GM21723 (cell line): Measurements from ENCODE around the gene DMRTB1.

Experiments
- ATAC-seq: cut with Tn5 transposase; IDR thresholded peaks from one replicate; pipeline ENCODE4 v1.9.1; 2021; ENCODE audit warnings: mild to moderate bottlenecking, moderate library complexity; ENCODE audit not compliant: unreplicated experiment

The DMRTB1 gene

DNA sequence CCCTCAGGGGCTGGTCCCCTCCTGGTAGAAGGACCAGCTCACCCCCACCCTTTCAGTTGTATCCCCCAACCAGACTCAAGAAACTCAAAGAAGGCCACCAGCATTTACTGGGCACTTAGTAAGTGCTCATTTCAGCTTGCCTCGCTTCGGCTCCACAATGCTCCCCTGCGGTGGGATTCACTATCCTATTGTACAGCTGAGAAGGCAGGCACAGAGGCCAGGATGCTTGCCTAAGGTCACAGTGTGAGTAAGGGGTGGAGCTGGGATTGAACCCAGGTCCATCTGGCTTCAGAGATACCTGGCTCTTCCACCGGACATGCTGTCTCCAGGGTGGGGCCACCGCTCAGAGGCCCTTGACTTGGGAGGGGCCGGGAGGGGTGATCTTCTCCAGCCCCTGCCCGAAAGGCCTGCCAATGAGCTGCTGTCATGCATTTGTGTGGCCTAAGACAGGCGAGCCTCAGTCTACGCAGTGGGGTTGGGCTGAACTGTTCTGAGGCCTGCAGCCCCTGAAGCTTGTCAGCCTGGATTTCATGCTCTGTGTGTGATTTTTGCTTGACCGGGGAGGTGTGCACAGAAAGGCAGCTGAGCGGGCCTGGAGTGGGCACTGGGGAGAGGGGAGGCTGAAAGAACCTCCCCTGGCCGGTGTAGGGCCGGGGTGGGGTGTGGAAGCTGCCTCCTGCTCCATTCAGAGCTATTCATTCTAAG, 48.1 kb downstream of the DMRTB1 start:
- ATAC-seq, result no peak

DNA sequence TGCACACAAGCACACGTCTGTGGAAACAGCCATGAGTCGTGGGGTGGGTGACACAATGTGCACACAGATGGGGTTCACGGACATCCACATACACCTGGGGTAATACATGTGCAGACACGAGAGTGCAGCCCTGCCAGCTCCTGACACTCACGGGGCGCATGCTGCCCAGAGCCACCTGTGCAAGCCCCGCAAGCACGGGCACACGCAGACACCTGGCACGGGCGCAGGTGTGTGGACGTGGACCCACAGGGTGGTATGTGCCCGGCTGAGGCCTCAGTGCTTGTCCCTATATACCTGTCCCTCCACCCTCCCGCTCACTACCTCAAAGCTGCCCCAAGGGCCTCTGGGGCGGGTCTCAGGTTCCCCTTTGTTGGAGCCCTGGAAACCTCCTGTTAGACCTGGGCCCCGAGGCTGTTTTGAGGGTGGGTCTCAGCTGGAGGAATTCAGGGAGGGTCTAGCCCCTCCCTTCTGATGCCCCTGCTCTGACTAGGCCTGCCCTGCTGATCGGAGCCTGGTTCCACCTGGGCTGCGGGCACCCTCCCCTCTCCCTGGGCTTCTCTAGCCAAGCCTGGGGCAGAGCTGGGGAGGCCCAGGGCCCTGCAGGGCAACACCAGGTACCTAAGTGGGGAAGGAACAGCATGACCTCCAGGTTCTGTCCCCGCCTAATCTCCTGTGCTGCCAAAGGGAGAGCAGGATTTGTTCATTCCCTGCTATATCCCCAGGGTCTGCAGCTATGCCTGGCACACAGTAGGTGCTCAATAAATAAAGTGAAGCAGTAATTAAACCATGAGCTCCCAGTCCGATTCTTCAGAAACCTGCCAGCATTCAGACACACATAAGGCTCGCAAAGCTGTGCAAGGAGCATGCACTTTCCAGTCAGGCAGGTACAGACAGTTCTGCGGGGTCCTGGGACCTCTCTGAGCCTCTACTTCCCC, 49.1 kb downstream of the DMRTB1 start:
- no peak for ATAC-seq

- no peak for ATAC-seq
Observed at GRCh38 chr1:53508991-53509666, 49.9 kb downstream of the DMRTB1 start.

- no peak for ATAC-seq
Observed at GRCh38 chr1:53509775-53510174, 50.6 kb downstream of the DMRTB1 start.

DNA sequence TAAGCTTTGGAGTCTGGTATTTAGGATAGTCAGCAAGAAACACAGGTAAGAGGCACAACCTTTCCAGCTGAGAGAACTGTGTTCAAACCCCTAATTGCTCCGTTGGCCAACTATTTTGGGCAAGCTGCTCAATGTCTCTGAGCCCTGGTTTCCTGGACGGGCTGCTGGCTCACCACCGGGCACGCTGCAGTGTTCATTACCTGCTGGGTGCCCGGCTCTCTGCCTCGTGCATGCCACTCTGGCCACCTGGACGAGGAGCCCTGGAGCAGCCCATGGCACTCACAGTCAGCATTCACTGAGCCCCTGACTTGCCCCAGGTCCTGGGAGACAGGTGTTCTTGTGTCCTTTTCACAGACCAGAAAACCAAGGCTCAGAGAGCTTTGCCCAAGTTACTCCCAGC, 51.0 kb downstream of the DMRTB1 start:
- ATAC-seq, result no peak

DNA sequence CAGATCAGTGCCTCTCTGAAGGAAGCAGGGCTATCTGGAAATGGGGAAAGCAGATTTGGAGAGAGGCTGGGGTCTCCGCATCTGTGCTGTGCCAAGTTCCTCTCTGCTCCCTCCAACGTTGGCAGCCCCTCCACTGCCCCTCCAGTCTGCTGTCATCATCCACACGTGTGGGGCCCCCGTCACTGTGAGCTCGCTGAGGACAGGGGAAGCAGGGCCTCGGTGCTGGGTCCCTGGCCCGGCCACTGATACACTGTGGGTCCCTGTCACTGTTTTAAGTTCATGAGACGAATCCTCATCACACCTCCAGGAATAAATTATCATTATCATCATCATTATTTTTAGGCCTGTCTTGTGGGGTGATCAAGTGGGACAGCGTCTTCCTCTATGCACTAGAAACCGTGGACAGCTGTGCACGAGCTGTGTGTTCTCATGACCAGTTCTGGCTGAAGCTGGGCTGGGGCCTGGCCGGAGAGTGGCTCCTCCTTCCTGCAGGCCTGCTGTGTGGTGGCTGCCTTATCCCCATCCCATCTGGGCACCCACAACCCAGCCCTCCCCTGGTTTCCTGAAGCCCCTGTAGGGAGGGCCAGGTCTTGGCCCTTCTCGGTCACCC, 52.2 kb downstream of the DMRTB1 start:
- ATAC-seq, result no peak

DNA sequence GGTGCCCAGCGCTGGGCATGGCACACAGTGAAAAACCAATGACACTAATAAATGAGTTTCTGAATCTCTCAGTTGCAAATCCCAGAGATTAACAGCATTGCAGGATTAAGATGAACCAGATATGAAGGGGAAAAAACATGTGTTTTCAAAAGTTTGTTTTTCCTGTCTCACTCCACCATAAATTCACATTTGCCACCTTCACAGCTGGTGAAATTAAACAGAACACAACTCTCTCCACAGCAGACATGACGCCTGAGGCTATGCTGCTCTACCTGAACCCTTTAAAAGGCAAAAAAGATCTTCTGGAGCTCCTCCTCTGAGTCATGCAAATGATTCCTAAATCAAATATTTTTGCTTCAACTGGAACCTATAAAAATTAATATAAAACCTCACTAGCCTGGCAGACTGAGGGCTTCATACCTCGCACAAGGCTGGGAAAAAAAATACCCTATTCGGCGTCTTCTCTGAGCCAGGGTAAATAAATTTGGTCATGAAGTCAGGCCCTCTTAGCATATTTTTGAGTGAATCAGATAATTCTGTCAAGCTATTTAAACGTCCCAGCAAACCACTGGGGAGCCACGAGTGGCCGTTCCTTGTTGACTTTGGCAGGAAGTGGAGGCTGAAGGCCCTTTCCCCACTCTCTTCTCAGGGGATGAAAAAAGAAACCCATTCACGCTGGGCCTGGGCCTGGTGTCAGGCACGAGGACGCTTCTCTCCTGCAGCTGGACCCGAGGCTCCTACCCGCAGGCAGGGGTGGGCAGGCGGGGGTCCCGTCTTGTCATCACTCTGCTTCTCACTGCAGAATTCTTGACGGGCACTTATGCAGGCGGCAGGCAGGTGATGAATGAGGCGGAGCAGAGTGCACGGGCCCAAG, 53.0 kb downstream of the DMRTB1 start:
- ATAC-seq, result no peak

- ATAC-seq, result no peak
Observed at GRCh38 chr1:53512807-53513755, 53.9 kb downstream of the DMRTB1 start.

DNA sequence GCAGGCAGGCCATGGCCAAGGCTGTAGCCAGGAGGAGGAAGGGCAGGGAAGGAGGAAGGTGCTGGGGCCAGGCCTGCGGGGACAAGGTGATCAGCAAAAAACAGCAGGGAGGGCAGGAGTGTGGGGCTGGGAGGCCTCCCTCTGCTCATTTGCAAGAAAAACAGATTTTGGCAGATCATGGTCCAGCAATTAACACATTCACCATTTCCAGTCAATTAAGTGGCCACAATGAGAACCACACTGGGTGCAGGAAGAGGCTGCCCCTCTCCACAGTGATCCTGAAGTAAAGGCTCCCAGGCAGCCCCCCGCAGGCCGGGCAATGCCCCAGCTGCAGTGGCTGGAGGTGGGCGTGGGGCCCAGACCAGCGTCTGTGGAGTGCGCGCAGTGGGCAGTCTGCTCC, 54.6 kb downstream of the DMRTB1 start:
- ATAC-seq, result no peak

GRCh38 chr1:53514436-53514835, 55.2 kb downstream of the DMRTB1 start:
- no peak for ATAC-seq

GRCh38 chr1:53516181-53516580, 57.0 kb downstream of the DMRTB1 start:
- ATAC-seq, result no peak
